Adipocyte (in vitro differentiated cells): ENCODE measurements around the gene ARPC5L.
A peak's percentile ranks its signal among the peaks of the same experiment; 100 is the strongest.
"Not testable (repeated sequence)": the region's sequence is repeated elsewhere in the genome, so short reads cannot be mapped to it uniquely, and the experiment has no call there.

Experiments
- DNase-seq: peaks from one replicate; pipeline ENCODE4 v3.0.0-alpha.2; 2015; ENCODE audit warnings: low read depth
- H3K27me3 ChIP-seq: replicated peaks from 2 replicates; pipeline ENCODE4 v1.7.0; 2013; ENCODE audit warnings: mild to moderate bottlenecking, low read length, moderate library complexity; ENCODE audit not compliant: control insufficient read depth, insufficient read depth
- H3K36me3 ChIP-seq: 2 replicates; pipeline ENCODE4 v1.7.0; 2013; ENCODE audit warnings: low read length, mild to moderate bottlenecking, moderate library complexity; ENCODE audit not compliant: control insufficient read depth, insufficient read depth, severe bottlenecking
- H3K4me1 ChIP-seq: 2 replicates; pipeline ENCODE4 v1.7.0; 2013; ENCODE audit warnings: mild to moderate bottlenecking, low read length, moderate library complexity; ENCODE audit not compliant: control insufficient read depth, insufficient read depth
- H3K4me3 ChIP-seq: 2 replicates; pipeline ENCODE4 v1.7.0; 2013; ENCODE audit warnings: mild to moderate bottlenecking, low read length, moderate library complexity
- H3K9ac ChIP-seq: 2 replicates; pipeline ENCODE4 v1.7.0; 2013; ENCODE audit warnings: mild to moderate bottlenecking, low read length, moderate library complexity
- H3K9me3 ChIP-seq: 2 replicates; pipeline ENCODE4 v1.7.0; 2013; ENCODE audit warnings: mild to moderate bottlenecking, low read length, moderate library complexity; ENCODE audit not compliant: control insufficient read depth

ARPC5L gene

DNA sequence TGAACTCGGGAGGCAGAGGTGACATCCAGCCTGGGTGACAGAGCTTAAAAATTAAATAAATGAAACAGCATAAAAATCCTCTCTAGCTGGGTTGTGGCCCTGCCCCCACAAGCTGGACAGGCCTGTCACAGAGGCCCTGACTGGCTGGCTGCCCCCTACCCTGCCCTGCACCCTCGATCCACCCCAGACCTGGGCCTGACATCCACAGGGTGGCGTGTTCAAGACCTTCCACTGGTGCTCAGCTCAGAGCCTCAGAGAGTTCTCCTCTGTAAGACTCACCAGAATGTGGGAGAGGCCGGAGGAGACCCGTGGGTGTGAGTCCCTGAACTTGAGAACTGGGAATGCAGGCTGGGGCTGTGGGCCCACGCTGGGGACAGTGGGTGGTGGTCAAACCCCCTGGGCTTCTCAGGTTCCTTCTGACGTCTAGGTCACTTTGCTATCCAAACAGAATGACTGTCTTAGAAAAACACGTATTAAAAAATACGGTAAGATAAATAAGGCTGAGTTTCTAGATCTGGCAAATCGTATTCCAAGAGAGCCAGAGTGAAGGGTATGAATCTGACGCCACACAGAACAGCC lies 18.4 kb upstream of the ARPC5L start:
- H3K4me3 ChIP-seq: no peak overlapping the region
- H3K27me3 ChIP-seq: no peaks in the 10 kb centered on the region
- no peaks in the 10 kb centered on the region for H3K4me1 ChIP-seq
- H3K36me3 ChIP-seq: no peaks in the 10 kb centered on the region
- no peak for DNase-seq
- H3K9ac ChIP-seq: no peak overlapping the region
- no peaks in the 10 kb centered on the region for H3K9me3 ChIP-seq

DNA sequence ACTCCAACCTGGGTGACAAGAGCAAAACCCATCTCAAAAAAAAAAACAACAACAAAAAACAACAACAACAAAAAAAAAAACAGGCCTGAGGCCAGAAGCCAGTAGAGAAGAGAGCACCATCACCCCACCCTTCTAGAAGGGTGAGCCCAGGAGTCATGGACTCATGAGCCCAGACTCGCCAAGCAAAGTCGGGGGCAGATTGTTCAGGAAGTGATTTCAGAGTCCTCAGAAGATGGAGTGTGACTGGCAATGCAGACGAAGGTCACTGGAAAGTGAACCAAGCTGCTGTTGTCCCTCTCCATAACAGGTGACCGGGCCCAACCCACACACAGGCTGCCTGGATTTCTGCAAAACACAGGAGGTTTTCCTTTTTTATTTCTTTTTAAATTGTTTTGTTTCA lies 17.6 kb upstream of the ARPC5L start:
- DNase-seq: no peak
- no peak overlapping the region for H3K9ac ChIP-seq
- no peaks in the 10 kb centered on the region for H3K27me3 ChIP-seq
- H3K9me3 ChIP-seq: no peaks in the 10 kb centered on the region
- no peaks in the 10 kb centered on the region for H3K4me1 ChIP-seq
- no peaks in the 10 kb centered on the region for H3K36me3 ChIP-seq
- no peak overlapping the region for H3K4me3 ChIP-seq

DNA sequence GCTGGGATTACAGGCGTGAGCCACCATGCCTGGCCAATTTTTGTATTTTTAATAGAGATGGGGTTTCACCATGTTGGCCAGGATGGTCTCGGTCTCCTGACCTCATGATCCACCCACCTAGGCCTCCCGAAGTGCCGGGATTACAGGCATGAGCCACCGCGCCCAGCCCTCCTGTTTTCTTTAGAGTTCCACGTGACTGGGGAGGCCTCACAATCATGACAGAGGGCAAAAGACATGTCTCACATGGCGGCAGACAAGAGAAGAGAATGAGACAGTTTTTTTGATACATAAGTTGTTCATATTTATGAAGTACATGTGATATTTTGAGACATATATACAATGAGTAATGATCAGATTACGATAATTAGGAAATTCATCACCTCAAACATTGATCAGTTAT lies 15.5 kb upstream of the ARPC5L start:
- not testable (repeated sequence) for DNase-seq, H3K36me3 ChIP-seq, H3K4me1 ChIP-seq, H3K9me3 ChIP-seq, H3K4me3 ChIP-seq, H3K9ac ChIP-seq, H3K27me3 ChIP-seq

DNA sequence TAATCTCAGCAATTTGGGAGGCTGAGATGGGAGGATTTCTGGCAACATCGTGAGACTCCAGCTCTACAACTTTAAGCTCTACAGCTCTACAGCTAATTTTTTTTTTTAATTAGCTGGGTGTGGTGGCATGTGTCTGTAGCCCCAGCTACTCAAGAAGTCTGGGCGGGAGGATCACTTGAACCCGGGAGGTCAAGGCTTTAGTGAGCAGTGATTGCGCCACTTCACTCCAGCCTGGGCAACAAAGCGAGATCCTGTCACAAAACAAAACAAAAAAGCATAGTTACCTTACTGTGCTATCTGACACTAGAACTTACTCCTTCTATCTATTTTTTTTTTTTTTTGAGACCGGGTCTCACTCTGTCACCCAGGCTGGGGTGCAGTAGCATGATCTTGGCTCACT lies 15.0 kb upstream of the ARPC5L start:
- no peaks in the 10 kb centered on the region for H3K4me1 ChIP-seq
- no peak overlapping the region for H3K4me3 ChIP-seq
- no peaks in the 10 kb centered on the region for H3K36me3 ChIP-seq
- no peaks in the 10 kb centered on the region for H3K27me3 ChIP-seq
- no peak for DNase-seq
- H3K9me3 ChIP-seq: no peaks in the 10 kb centered on the region
- H3K9ac ChIP-seq: no peak overlapping the region

DNA sequence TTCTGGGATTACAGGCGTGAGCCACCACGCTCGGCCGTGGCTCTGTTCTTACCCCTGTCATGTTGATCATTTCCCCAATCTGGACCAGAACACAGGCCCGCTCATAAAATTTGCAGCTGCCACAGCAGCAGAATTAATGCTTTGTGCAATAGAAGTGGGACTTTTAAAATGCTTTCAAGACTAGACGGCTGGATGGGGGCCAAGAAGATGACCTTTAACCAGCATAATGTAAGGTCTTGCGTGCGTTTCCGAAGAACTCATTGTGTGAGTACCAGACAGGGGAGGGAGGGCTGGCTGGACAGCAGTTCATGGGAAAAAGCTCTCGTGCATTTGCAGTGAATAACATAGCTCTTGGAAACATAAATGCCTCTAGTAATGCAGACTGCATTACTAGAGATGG lies 12.1 kb upstream of the ARPC5L start:
- H3K4me3 ChIP-seq: no peak overlapping the region

DNA sequence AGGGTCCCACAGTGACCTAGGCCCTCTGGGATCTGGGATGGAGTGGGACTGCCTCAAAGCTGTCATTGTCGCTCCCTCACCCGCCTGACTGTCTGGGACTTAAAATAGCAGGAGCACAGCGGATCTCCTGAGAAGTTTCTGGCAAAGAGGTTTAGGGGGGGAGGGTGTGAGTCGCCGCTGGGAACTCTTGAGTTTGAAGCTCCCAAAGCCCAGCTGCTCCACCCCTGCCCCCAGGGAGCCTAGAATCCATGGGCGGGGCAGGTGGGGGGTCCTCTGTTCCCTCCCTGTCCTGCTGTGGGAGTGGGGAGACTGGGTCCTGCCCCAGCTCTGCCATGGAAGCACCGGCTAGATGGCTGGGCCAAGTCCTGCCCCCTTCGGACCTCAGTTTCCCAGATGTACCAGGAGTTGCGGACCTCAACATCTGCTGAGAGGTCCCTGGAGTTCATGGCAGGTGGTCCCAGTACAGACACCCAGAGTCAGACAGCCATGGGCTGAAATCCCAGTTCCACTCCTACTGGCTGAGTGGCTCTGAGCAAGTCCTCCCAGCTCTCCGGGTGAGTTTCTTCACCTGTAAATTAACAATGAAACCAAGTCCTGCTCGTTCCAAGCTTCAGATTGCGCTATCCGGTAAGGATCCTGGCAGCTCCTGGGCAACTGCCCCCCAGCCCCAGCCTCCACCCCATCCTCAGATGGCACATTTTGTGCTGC lies 9.7 kb upstream of the ARPC5L start:
- DNase-seq: no peak
- peaks cover 7% of the 10 kb centered on the region for H3K4me1 ChIP-seq
- H3K27me3 ChIP-seq: no peaks in the 10 kb centered on the region
- no peaks in the 10 kb centered on the region for H3K9me3 ChIP-seq
- peak overlapping the region; percentile 76 for H3K4me3 ChIP-seq
- peaks cover 9% of the 10 kb centered on the region for H3K36me3 ChIP-seq
- H3K9ac ChIP-seq: peak overlapping the region; percentile 72

More for the DNA sequence above, 12.1 kb upstream of the ARPC5L start:
- H3K4me1 ChIP-seq: peaks cover 7% of the 10 kb centered on the region
- no peaks in the 10 kb centered on the region for H3K36me3 ChIP-seq
- H3K9me3 ChIP-seq: no peaks in the 10 kb centered on the region
- H3K9ac ChIP-seq: no peak overlapping the region
- no peaks in the 10 kb centered on the region for H3K27me3 ChIP-seq
- DNase-seq: peak; percentile 47

DNA sequence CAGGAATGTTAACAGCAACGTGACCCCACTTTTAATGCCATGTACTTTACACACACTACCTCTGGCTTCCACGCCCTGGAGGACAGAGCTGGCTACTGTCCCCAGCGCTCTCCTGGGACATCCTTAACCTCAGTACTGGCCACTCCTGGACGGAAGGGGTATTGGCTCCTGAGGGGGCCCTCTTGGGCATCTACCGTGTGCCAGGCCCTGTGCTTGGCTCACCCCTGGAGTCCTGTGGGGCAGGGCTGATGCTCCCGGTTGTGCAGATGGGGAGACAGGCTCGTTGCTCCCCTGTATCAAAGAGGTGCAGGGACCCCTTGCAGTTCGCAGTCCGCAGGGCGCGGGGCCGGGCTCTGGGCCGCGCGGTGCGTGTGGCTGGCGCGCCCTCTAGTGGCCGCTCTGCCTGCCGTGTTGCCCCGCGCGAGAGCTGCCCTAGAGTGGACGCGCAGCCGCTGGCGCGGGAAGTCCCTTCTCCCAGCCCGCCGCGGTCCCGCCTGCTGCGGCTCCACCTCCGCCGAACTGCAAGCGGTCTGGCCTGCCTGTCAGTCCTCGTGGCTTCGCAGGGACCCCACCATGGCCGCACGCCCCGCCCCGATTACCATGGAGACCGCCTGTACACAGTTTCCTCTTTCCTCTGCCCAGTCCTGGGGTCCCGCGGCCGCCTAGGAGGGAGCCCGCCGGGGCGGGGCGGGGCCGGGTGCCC lies 8.9 kb upstream of the ARPC5L start, which contains the start of gene WDR38:
WDR38 (plus strand) TSS at position 632 of the 703 bp plus-strand sequence. CDS start 72 bp downstream, outside the sequence.
- Histone ChIP-seq H3K9me3 (no peaks in the 10 kb centered on the region), H3K4me3 (peak within 1 kb of the TSS; percentile 76), H3K36me3 (peaks cover 16% of the 10 kb centered on the region), H3K4me1 (peaks cover 7% of the 10 kb centered on the region), H3K9ac (peak within 1 kb of the TSS; percentile 72), H3K27me3 (no peaks in the 10 kb centered on the region)
- DNase-seq: peak; percentile 89

DNA sequence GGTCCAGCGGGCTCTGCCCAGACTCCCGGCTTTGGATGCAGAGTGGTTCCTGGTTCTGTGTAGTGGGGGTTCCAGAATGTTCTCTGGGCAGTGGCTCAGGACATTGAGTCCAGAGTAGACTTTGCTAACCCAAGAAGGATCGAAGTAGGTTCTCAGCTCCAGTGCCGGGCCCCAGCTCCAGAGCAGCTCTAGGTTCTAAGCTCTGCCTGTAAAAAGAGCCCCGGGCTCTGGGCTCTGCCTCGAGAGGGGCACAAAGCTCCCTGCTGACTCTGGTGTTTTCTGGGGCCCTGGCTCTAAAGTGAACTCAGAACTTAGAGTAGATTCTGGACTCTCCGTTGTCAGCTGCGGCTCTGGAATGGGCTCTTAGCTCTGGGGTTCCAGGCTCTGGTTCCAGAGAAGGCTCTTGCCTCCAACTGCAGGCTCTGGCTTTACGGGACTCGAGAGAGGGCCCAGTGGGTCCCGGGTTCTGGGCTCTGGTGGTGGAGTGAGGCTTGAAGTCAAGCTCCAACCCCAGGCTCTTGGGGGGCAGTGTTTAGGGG lies 8.3 kb upstream of the ARPC5L start:
- Histone ChIP-seq H3K27me3 (no peaks in the 10 kb centered on the region), H3K9me3 (no peaks in the 10 kb centered on the region), H3K9ac (peak overlapping the region; percentile 72), H3K36me3 (peaks cover 23% of the 10 kb centered on the region), H3K4me1 (peaks cover 7% of the 10 kb centered on the region), H3K4me3 (peak overlapping the region; percentile 76)
- no peak for DNase-seq

DNA sequence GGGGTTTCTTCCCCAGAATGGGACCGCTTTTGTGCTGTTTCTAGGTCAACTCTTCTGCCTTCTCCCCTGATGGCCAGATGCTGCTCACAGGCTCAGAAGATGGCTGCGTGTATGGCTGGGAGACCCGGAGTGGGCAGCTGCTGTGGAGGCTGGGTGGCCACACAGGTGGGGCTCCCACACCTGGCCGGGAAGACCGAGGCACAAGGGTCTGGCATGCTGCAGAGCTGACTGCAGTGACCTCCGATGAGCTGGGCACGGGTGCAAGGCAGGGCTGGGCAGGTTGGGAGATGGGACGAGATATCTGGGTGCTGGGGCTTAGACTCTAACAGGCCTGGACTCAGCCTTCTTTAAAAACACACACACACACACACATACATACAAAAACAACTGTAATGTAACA lies 7.8 kb upstream of the ARPC5L start:
- Histone ChIP-seq H3K4me1 (peaks cover 12% of the 10 kb centered on the region), H3K36me3 (peaks cover 28% of the 10 kb centered on the region), H3K9me3 (no peaks in the 10 kb centered on the region), H3K4me3 (no peak overlapping the region), H3K9ac (no peak overlapping the region), H3K27me3 (no peaks in the 10 kb centered on the region)
- DNase-seq: no peak

DNA sequence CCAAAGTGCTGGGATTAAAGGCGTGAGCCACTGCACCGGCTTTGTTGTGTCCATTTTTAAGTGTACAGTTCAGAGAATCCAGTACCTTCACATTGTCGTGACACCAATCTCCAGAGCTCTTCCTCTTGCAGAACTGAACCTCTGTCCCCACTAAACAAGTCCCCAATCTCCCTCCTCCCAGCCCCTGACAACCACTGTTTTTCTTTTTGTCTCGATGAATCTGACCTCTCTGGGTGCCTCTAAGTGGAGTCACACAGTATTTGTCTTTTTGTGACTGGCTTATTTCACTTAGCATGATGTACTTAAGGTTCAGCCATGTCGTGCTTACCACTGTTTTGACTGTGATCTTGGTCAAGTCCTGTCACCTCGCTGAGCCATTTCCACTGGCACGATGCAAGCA lies 7.1 kb upstream of the ARPC5L start:
- no peak for DNase-seq
- no peak overlapping the region for H3K9ac ChIP-seq
- H3K9me3 ChIP-seq: no peaks in the 10 kb centered on the region
- H3K4me3 ChIP-seq: no peak overlapping the region
- peaks cover 18% of the 10 kb centered on the region for H3K4me1 ChIP-seq
- peaks cover 34% of the 10 kb centered on the region for H3K36me3 ChIP-seq
- H3K27me3 ChIP-seq: no peaks in the 10 kb centered on the region

DNA sequence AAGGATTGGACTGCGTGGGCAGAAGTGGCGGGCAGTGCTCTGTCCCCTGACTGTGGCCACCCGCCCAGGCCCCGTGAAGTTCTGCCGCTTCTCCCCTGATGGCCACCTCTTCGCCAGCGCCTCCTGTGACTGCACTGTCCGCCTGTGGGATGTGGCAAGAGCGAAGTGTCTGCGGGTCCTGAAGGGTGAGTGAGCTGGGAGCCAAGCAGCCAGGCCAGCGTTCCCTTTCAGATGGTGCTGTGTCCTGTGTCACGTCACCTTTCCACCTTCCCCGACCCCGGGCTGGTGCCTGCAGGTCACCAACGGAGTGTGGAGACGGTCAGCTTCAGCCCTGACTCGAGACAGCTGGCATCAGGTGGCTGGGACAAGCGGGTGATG lies 6.4 kb upstream of the ARPC5L start:
- Histone ChIP-seq H3K9ac (no peak overlapping the region), H3K4me1 (peaks cover 26% of the 10 kb centered on the region), H3K9me3 (no peaks in the 10 kb centered on the region), H3K27me3 (no peaks in the 10 kb centered on the region), H3K4me3 (no peak overlapping the region), H3K36me3 (peaks cover 42% of the 10 kb centered on the region)
- DNase-seq: no peak
